Fibroblast of lung (primary cell): ENCODE data around the gene CHRM4. TPM values are rescaled to one million over a fixed set of nuclear protein-coding genes. Genes with fewer than 3 reads are reported as not detected.

ENCODE experiments used
- DNase-seq, 2 donors: peaks; one replicate each; pipeline versions ENCODE4 v3.0.0 to v3.0.0-alpha.2; 2010; ENCODE audit warnings: low read depth in 2 of 2
- H2AFZ ChIP-seq: 2 replicates; pipeline ENCODE4 v1.5.1; 2012; ENCODE audit warnings: low read length, control low read depth, inconsistent platforms
- H3K27ac ChIP-seq: 2 replicates; pipeline ENCODE4 v1.5.1; 2011; ENCODE audit warnings: low read length, control low read depth; ENCODE audit not compliant: insufficient read depth
- H3K27me3 ChIP-seq: 2 replicates; pipeline ENCODE4 v1.5.1; 2011; ENCODE audit warnings: mild to moderate bottlenecking, low read length; ENCODE audit not compliant: control insufficient read depth, insufficient read depth
- H3K36me3 ChIP-seq: 2 replicates; pipeline ENCODE4 v1.5.1; 2011; ENCODE audit warnings: low read length; ENCODE audit not compliant: control insufficient read depth, insufficient read depth
- H3K4me1 ChIP-seq: 2 replicates; pipeline ENCODE4 v1.5.1; 2011; ENCODE audit warnings: low read length; ENCODE audit not compliant: control insufficient read depth, insufficient read depth; ENCODE audit errors: extremely low read depth
- H3K4me2 ChIP-seq: 2 replicates; pipeline ENCODE4 v1.5.1; 2011; ENCODE audit warnings: low read length, control low read depth; ENCODE audit not compliant: insufficient read depth; ENCODE audit errors: extremely low read depth
- H3K4me3 ChIP-seq, 4 experiments: fragments of 200-600 bp in 1 of 4; sonication (generic) in 1 of 4; replicated peaks in 1 of 4; 2 replicates each; pipeline ENCODE4 v1.5.1; 2011 to 2016; ENCODE audit warnings: low read length in 4 of 4, low read depth in 3 of 4, mild to moderate bottlenecking in 3 of 4, control low read depth in 2 of 4, inconsistent platforms in 1 of 4, mixed read lengths in 1 of 4; ENCODE audit not compliant: insufficient read depth in 1 of 4; ENCODE audit errors: control extremely low read depth in 1 of 4
- H3K79me2 ChIP-seq: 2 replicates; pipeline ENCODE4 v1.5.1; 2012; ENCODE audit warnings: mild to moderate bottlenecking, low read length, inconsistent platforms; ENCODE audit not compliant: control insufficient read depth, insufficient read depth
- H3K9ac ChIP-seq: 2 replicates; pipeline ENCODE4 v1.5.1; 2011; ENCODE audit warnings: mild to moderate bottlenecking, low read length, control low read depth; ENCODE audit not compliant: insufficient read depth
- H3K9me3 ChIP-seq: 2 replicates; pipeline ENCODE4 v1.5.1; 2012; ENCODE audit warnings: low read depth, low read length; ENCODE audit not compliant: control insufficient read depth, insufficient read depth
- H4K20me1 ChIP-seq: 2 replicates; pipeline ENCODE4 v1.5.1; 2011; ENCODE audit warnings: low read length; ENCODE audit not compliant: control insufficient read depth, insufficient read depth; ENCODE audit errors: extremely low read depth
- CTCF ChIP-seq, 2 donors: IDR thresholded peaks in 1 of 2; conservative IDR thresholded peaks in 1 of 2; 1 replicate in 1 of 2; 2 replicates in 1 of 2; pipeline ENCODE4 v1.5.1; 2011 to 2012; ENCODE audit warnings: low read length in 2 of 2, control low read depth in 1 of 2, inconsistent platforms in 1 of 2, low read depth in 1 of 2, mild to moderate bottlenecking in 1 of 2
- EZH2 ChIP-seq: IDR thresholded peaks from 2 replicates; pipeline ENCODE4 v1.5.1; 2012; ENCODE audit warnings: low read length, control low read depth, mild to moderate bottlenecking; ENCODE audit errors: missing control alignments
- polyA plus RNA-seq, 2 donors: library from polyadenylated mRNA; depleted of rRNA in 1 of 2; stranded (reverse) in 1 of 2; unstranded in 1 of 2; fragments of >200 nt; gene quantifications; 2 replicates each; pipeline ENCODE4 v1.2.1, GENCODE V29; 2011 to 2012; ENCODE audit warnings: missing spikeins in 1 of 2
- total RNA-seq: library from RNA; depleted of rRNA; stranded (reverse); fragments of >200 nt; gene quantifications from 2 replicates; pipeline ENCODE4 v1.2.1, GENCODE V29; 2014

Gene CHRM4
- total and polyA plus RNA-seq, 2 donors (not counting 1 experiment from before 2014, with no cell fraction given): 0.05 TPM; not detected in 1

DNA sequence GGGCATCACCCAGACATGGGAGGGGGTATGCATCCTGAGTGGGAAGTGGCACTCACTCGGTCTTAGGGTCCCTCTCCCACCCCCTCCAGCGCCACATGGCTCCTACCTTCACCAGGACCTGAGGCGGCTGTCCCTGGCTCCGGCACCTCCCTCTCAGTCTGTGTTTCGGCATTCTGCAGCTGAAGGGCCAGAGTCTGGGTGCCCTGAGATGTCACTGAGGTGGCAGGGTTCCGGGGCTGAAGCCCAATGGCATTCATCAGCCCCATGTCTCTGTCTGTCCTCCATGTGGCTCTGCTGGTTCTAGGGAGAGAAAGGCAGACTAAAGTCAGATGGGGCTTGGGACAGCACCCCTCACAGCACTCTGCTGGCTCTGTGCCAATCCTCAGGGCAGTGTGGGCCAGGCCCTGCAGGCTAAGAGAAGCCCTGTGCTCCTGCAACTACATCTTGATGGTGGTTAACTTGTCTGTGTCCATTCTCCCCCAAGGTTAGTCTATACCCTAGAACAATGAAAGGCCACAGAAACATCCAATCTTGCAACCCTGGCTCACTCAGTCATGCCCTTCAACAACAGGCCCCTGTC is 16.9 kb upstream of the CHRM4 start:
- DNase-seq: no peak
- no peak overlapping the region for H3K4me3 ChIP-seq
- no peaks in the 10 kb centered on the region for H3K4me1 ChIP-seq
- peaks cover 10% of the 10 kb centered on the region for H3K36me3 ChIP-seq
- H3K79me2 ChIP-seq: no peaks in the 10 kb centered on the region
- H2AFZ ChIP-seq: no peak overlapping the region
- H3K9me3 ChIP-seq: no peaks in the 10 kb centered on the region
- no peak overlapping the region for H3K27ac ChIP-seq
- no peak overlapping the region for H3K9ac ChIP-seq
- H4K20me1 ChIP-seq: no peaks in the 10 kb centered on the region
- H3K4me2 ChIP-seq: no peak overlapping the region
- no peaks in the 10 kb centered on the region for H3K27me3 ChIP-seq
- TF ChIP-seq CTCF (conservative IDR thresholded peaks at IDR 0.05 in 1 of 2, IDR thresholded peaks at IDR 0.05 in 1 of 2; ENCODE audit: low read depth in 1 of 2, low read length in 2 of 2): no peak
- no peak for TF ChIP-seq EZH2

GRCh38 chr11:46407635-46408034 is 16.1 kb upstream of the CHRM4 start:
- Histone ChIP-seq H3K4me3 (no peak overlapping the region), H2AFZ (no peak overlapping the region), H3K27me3 (no peaks in the 10 kb centered on the region), H3K4me2 (no peak overlapping the region), H3K4me1 (no peaks in the 10 kb centered on the region), H3K27ac (no peak overlapping the region), H4K20me1 (no peaks in the 10 kb centered on the region), H3K79me2 (no peaks in the 10 kb centered on the region), H3K36me3 (peaks cover 10% of the 10 kb centered on the region), H3K9ac (no peak overlapping the region), H3K9me3 (no peaks in the 10 kb centered on the region)
- TF ChIP-seq EZH2: no peak
- TF ChIP-seq CTCF (conservative IDR thresholded peaks at IDR 0.05 in 1 of 2, IDR thresholded peaks at IDR 0.05 in 1 of 2; ENCODE audit: low read depth in 1 of 2, low read length in 2 of 2): no peak
- DNase-seq: no peak

DNA sequence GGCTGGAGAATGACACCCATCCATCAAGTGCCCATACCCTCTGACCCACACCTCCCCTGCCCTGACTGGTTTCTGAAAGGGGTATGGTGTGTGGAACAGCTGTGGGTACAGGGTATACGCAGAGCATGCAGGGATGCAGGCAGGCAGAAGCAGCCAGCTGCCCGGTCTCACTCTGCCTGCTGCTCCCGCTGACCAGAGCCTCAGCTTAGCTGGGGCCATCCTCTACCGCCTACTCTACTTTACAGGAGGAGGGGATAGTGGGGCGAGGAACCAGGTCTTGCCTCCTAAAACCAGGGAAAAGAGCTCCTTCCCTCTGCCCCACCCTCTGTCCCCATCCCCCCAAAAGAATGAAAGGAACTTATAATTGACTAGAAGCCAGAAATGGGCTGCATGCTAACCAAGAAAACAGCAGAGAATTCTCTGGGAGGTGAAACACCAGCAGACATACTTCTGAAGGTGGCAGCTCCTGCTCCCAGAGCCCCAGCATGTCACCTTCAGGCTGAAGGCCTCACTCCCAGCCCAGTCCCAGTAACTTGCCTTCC is 13.0 kb upstream of the CHRM4 start:
- Histone ChIP-seq H3K9ac (no peak overlapping the region), H3K27me3 (no peaks in the 10 kb centered on the region), H3K4me1 (no peaks in the 10 kb centered on the region), H4K20me1 (no peaks in the 10 kb centered on the region), H3K36me3 (peaks cover 10% of the 10 kb centered on the region), H3K4me2 (no peak overlapping the region), H3K27ac (no peak overlapping the region), H2AFZ (no peak overlapping the region), H3K4me3 (no peak overlapping the region), H3K9me3 (no peaks in the 10 kb centered on the region), H3K79me2 (no peaks in the 10 kb centered on the region)
- TF ChIP-seq CTCF (conservative IDR thresholded peaks at IDR 0.05 in 1 of 2, IDR thresholded peaks at IDR 0.05 in 1 of 2; ENCODE audit: low read depth in 1 of 2, low read length in 2 of 2): no peak
- no peak for TF ChIP-seq EZH2
- peak in 1 of 2 donors; percentile 41 for DNase-seq
